Measurements from ENCODE around the gene UNC79.
A peak's percentile ranks its signal among the peaks of the same experiment; 100 is the strongest.
"Not testable (repeated sequence)": the region's sequence is repeated elsewhere in the genome, so short reads cannot be mapped to it uniquely, and the experiment has no call there.

The UNC79 gene

DNA sequence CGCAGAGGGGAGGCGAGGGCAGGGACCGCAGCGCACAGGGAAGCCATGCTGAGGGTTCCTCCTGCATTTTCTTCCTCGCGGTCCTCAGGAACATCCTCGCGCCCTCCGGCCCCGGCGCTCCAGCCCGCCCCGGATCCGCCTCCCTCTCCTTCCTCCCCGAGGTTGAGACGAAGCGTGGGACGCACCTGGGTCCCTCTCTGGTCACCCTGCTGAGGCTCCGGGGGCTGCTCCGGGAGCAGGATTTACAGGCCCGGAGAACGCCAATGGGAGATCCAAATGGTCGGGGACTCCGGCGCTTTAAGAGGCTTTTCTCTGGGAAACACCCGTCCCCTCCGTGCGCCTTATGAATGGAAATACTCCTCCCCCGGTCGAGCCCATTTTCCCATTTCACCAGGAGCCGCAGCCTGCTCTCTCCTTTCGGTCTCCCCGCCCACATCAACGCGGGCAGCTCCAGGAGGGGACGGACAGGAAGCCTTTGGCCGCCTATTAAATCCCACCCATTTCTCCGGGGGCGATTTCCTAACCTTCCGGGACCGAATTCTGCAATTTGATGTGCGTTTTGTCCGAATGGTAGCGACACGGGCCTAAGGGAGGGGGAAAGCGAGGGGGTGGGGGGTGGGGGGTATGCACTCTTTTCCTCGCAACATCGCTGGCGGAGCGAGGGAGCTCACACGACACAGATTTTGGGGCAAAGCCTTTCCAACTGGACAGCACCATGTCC lies at the start of gene UNC79:
Gene UNC79 (plus strand): TSS at position 625 of the 721 bp plus-strand sequence. CDS start 91 bp downstream, at position 716.
- DNase-seq, result peak; percentile 40

DNA sequence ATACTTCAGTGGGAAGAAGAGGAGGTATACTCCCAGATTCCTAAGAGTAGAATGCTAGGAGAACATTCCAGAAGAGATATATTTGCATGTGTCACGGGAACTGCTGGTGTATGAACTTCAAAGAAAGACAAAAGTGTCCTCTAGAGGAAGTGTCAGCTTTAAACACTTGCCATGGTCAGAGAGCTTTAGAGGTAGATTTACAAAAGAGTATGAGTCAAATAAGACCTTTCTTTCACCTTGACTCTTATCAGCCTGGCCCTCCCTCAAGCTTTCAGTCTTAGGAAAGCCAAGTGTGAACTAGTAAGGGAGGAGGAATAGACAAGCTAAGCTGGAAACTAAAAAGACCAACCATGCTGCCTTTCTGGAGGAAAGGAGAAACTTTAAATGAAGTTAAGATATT lies 49.1 kb upstream of the UNC79 start:
- no peak for DNase-seq

DNA sequence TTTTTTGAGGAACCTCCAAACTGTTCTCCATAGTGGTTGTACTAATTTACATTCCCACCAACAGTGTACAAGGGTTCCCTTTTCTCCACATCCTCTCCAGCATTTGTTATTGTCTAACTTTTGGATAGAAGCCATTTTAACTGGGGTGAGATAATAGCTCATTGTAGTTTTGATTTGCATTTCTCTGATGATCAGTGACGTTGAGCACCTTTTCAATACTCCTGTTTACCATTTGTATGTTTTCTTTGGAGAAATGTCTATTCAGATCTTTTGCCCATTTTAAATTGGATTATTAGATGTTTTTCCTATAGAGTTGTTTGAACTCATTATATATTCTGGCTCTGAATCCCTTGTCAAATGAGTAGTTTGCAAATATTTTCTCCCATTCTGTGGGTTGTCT lies 46.5 kb upstream of the UNC79 start:
- not testable (repeated sequence) for DNase-seq

DNA sequence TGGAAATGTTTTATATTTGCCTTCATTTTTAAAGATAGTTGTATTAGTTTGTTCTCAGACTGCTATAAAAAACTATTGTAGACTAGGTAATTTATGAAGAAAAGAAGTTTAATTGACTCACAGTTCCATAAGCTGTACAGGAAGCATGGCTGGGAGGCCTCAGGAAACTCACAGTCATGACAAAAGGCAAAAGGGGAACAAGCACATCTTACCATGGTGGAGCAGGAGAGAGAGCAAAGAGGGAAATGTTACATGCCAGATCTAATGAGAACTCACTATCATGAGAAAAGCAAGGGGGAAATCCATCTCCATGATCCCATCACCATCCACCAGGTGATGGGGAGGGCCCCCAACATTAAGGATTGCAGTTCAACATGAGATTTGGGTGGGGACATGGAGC lies 35.5 kb upstream of the UNC79 start:
- DNase-seq, result no peak

DNA sequence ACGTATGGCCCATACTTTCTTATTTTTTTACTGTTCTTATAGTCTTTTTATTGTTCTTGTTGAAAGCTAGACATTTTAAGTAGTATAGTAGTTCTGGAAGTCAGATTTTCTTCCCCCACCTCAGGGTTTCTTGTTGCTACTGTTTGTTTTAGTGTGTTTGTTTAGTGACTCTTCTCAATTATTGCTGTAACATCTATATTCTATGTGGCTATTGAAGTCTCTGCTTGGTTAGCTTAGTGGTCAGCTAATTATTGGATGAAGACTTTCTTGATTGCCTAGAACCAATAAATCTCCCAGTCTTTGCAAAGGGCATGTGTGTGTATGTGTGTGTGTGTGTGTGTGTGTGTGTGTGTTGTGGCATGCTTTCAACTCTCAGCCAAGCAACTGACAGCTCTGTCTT lies 34.3 kb upstream of the UNC79 start:
- no peak for DNase-seq

DNA sequence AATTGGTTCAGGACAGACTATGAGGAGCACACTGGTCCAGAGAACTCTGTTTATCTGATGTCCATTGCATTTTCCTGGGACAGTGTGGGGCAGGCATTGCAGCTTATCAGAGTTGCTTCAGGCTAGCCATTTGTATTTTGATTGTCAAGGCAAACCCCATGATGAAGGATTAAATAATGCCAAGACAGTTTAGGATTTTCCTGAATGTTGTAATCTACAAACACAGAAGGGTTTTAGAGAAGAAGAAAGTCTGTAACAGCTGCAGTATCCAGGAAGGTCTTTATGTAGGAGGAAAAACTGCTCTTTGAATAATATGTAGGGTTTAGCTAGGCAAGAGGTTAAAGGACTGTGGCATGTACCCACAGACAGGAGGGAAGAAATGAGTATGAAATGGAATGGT lies 32.2 kb upstream of the UNC79 start:
- no peak for DNase-seq

DNA sequence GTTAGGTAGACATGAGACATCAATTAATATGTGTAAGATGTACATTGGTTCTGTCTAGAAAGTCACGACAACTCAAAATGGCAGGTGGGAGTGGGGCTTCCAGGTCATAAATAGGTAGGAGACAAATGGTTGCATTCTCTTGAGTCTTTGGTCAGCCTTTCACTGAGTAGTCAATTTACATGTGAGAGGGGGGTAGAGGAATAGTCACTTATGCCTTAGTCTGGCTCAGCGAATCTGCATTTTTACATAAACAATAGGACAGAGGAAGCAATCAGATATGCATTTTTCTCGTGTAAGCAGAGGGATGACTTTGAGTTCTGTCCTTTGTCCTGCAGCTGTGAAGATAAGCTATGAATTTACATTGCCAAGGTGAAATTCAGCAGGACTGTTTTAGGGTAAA lies 27.8 kb upstream of the UNC79 start:
- DNase-seq, result no peak

DNA sequence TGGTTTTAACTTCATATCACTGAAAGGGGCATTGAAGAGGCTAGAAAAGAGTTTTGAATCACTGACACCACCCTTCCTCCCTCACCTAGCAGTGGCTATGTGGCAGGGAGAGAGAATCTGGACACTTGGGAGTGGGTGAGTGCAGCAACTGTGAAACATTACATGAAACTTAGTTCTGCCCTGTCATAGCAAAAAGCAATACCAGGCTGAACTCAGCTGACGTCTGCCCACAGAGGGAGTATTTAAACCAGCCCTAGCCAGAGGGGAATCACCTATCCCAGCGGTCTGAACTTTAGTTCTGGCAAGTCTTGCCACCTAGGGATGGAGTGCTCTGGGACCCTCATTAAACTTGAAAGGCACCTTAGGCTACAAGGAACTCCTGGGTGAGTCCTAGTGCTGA lies 20.7 kb upstream of the UNC79 start:
- no peak for DNase-seq

DNA sequence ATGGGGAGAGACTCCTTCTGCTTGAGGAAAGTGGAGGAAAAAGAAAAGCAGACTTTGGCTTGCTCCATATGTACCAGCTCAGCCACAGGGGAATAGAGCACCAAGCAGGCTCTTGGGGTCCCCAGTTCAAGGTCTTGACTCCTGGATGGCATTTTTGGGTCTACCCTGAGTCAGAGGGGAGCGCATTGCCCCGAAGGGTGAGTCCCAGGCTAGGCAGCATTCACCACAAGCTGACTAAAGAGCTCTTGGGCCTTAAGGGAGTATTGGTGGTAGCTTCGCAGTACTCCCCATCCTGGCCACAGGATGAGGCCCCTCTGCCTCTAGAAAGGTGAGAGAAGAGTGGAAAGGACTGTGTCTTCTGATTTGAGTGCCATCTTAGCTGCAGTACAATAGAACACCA lies 19.8 kb upstream of the UNC79 start:
- DNase-seq, result no peak

DNA sequence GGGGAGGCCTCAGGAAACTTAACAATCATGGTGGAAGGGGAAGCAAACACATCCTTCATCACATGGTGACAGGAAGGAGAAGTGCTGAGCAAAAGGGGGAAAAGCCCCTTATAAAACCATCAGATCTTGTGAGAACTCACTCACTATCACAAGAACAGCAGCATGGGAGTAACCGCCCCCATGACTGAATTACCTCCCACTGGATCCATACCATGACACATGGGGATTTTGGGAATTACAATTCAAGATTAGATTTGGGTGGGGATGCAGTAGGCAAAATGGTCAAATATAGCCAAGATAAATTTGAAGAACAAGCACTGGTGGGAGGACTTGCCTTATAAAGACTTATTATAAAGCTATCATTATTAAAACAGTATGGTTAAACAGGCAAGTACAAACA lies 5.6 kb upstream of the UNC79 start:
- DNase-seq, result not testable (repeated sequence)

DNA sequence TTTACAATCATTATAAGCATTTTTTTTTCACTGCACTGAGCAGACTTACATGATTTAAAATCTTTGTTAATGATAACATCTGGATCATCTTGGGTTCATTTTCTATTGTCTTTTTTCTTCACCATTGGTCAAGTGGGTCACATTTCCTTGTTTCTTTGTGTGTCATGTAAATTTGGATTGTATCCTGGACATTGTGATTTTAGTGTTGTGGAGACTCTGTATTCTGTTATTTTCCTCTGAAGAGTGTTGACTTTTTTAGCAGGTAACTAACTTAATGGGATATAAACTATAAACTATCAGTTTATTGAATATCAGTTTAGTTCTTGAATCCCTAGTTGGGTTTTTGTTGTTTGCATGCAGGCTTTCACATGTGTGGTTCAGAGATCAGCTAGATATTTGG lies 4.0 kb upstream of the UNC79 start:
- DNase-seq, result no peak

DNA sequence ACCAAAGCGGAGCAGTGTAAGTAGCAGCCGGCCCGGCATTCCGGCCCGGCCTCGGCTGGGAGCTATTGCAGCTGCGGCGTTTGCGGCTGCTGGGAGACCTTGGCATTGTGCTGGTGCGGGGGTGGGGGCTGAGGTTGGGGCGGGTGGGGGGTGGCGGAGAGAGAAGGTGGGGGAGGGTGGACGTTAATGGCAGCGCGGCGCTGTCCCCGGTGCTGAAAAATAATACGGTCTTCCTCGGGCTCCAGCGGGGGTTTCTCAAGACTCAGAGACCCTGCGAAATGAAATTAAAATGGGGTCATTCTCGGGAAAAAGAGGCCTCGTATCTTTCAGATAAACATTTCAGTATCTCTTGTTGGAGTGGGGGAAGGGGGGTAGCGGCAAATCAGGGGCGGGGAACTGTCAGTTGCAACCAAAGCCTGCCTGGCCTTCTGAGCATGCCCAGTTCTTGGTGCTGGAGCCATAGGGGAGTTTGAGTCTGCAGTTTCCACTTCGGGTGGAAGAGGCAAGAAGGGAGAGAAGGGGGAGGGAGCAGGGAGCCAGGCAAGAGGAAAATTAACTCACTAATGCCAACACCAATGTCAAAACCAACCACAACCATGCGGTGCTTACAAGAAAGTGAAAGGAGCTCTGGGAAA lies 414 bp downstream of the UNC79 start:
- DNase-seq, result no peak

DNA sequence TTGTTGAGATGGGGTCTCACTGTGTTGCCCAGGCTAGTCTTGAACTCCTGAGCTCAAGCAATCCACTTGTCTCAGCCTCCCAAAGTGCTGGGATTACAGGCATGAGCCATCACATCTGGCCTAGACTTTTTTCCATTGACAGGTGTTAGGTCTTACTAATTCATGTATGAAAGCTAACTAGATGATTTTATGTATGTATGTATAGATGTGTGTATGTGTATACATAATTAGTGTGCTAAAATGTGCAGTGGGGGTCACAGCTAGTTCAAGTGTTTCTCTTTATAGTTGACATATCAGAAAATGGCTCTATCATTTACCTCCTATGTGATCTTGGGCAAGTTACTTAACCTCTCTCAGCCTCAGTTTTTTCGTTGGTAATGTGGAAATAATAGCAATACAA lies 23.5 kb downstream of the UNC79 start:
- DNase-seq, result no peak

DNA sequence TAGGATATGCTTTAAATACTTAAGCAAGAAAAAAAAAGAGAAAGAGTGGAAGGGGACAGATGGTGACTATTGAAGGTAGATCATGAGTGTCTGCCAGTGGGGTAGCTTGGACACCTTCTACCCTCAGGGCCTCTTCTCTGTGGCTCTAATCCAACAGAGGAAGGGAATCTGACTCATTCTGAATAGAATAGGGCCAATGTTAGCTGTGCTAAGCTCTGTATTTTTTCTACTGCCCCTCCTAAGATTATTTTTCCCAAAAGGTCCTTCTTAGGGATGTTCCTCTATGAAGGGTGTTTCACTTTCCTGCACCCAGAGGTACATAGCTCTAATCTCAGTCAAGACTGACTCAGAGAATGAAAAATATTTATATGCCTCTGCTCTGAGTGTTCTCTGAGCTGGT lies 25.6 kb downstream of the UNC79 start:
- DNase-seq, result no peak

DNA sequence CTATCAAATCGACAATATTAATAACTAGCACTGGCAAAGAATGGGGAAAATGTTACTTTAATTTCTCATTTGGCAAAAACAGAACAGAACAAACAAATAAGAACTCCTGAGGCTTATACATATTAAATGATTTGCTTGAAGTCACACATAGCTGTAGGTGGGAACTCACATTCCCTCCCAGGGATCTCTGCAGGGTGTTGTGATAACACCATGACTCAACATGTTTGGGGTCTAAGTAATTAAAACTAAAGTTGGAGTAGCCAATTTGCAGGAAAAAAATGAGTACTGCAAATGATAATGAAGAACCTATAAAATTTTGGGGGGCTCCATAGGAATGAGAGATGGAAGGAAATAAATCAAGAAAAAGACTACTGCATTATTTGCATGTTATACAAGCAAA lies 27.5 kb downstream of the UNC79 start:
- DNase-seq, result no peak

DNA sequence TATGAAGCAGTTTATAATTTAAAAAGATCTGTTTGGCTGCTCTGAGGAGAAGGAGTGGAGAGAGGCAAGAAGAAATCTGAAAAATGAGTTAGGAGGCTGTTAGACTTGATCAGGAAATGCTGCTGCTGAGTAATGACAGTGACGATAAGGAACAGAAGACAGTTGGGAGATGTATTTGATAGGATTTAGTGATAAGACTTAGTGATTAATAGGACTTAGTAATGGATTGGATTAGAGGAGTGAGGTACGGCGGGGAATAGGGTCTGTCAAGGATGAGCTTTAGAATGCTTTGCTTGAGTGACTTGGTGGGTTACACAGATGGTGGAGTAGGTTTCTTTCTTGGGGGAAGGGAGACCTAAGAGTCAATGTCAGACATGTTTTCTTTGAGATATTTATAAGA lies 31.7 kb downstream of the UNC79 start:
- DNase-seq, result no peak

DNA sequence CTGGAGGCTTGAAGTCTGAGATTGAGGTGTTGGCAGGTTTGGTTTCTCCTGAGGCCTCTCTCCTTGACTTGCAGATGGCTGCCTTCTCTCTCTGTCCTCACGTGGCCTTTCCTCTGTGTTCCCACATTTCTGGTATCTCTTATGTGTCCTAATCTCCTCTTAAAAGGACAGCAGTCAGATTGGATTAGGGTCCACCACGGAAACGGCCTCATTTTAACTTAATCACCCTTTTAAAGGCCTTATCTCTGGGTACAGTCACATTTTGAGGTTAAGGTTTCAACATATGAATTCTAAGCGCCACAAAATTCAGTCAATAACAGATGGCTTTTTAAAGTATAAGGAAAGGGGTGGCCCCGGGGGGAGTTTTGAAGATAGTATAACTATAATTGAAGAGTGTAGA lies 33.5 kb downstream of the UNC79 start:
- no peak for DNase-seq

DNA sequence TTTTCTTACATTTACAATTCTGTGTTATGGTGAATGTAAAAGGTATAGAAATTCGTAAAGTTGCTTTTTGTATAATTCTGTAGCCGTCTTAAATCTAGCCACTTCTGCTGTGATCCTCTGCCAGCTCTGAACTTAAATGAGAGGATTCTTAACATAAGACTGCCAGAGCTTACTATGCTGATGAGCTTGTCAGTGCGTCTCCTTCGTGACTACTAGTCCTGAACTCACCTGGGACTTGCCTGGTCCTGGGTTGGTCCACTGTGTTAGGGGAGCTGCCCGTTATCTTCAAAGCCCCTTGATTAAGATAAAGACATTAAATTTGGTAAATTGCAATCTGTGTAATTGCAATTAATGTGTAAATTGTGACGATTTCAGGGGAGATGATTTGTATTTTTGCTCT lies 44.7 kb downstream of the UNC79 start:
- no peak for DNase-seq

DNA sequence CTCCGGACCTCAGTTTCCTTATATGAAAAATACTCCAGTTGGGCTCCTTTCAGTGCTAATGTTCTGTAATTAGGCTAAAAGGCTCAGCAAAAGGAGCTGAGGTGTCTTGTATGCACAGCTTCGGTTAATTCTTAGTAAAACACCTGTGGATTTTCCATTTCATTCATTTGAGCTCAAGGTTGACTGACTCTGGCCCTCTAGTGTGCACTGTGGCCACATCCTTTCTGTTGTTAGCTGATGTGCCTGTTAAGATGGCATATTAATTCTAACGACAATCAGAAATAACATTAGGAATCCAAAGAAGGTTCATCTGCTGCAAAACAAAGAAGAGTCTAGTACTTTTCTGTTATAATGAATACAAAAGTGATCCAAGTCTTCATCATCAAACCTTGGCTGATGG lies 45.6 kb downstream of the UNC79 start:
- DNase-seq, result no peak

DNA sequence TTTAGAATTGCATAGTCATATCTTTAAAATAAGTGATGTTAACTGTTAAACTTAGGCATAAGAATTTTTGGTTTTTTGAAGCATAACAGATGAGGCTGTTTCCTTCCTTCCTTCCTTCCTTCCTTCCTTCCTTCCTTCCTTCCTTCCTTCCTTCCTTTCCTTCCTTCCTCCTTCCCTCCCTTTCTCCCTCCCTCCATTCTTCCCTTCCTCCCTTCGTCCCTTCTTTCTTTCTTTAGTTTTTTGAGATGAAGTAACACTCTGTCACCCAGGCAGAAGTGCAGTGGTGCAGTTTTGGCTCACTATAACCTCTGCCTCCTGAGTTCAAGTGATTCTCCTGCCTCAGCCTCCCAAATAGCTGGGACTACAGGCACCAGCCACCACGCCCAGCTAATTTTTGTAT lies 48.3 kb downstream of the UNC79 start:
- DNase-seq, result not testable (repeated sequence)

DNA sequence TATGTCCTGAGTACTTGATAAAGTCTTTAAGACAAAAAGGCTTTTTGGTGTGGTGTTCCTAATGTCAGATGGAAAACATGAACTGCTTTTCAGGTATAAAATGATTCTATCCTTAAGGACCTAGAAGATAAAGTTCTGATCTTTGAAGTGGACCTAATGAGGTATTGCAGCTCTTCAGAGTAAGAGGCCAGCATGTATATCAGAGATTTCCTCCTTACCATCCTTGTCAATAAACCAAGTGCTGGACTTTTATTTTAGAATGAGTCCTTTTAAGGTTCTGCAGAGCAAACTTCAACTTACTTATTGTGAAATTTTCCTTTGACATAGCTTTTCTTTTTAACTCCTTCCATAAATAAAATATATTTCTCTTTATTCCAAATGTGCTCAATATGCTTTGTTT lies 50.1 kb downstream of the UNC79 start:
- DNase-seq, result no peak

DNA sequence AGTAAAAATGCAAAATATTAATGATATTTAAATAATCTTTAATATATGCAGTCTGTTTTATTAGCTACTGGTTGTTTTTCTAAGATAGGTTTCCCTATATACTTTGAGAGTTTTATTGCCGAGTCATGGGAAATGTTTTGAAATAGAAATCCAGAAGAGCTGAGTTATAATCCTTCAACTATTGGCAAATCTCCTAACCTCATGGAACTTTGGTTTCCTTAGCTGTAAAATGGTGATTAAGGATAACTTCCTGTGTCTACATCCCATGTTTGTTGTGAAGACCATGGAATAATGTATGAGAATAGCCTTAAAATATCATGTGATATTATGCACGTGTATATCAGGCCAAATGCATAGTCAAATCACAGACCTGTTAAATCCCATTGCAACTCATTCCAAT lies 51.0 kb downstream of the UNC79 start:
- DNase-seq, result no peak

DNA sequence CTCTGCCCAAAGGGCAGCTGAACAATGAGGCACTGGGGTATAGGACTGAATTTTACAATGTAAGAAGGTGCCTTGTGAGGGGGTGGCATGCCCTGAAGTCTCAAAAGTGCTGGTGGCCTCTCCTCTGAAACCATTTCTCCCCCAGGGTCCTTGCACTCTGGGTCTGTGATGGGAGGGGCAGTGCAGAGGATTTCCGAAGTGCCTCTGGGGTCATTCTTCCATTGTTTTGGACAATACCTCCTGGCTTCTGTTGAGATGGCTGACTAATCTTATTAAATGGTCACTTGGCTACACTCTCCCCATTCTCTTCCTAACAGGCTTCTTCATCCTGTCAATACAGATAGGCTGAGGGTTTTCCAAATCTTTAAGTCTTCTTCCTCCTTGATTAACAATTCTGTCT lies 59.3 kb downstream of the UNC79 start:
- no peak for DNase-seq

DNA sequence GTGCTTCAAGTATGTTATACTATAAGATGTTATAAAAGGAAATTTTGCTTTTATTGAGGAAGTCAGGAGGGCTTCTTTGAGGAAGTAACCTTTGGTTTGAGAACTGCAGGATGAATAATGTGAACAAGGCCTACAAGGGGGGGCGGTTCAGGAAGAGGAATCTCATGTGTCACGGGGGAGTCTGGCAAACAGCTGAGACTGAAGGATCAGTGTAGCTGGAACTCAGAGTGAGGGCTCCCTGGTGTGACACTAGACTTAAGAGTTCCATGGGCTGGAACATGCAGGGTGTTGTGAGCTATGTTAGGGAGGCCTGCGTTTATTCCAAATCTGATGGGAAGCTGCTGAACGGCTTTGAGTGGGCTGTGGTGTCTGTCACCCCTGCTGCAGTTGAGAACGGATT lies 62.3 kb downstream of the UNC79 start:
- DNase-seq, result no peak

DNA sequence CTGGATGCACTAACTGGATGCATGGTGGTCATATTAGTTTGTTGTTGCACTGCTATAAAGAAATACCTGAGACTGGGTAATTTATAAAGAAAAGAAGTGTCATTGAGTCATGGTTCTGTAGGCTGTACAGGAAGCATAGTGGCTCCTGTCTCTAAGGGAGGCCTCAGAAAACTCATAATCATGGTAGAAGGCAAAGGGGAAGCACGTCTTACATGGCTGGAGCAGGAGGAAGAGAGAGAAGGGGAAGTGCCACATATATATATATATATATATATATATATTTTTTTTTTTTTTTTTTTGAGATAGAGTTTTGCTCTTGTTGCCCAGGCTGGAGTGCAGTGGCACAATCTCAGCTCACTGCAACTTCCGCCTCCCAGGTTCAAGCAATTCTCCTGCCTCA lies 62.9 kb downstream of the UNC79 start:
- DNase-seq, result not testable (repeated sequence)
